GM21737 (cell line): Measurements from ENCODE around the gene ACSM4.
"Not testable (repeated sequence)": the region's sequence is repeated elsewhere in the genome, so short reads cannot be mapped to it uniquely, and the experiment has no call there.

ENCODE experiments used
- ATAC-seq: cut with Tn5 transposase; IDR thresholded peaks from one replicate; pipeline ENCODE4 v1.9.1; 2021; ENCODE audit warnings: mild to moderate bottlenecking, moderate library complexity; ENCODE audit not compliant: unreplicated experiment

ACSM4 gene

GRCh38 chr12:7303772-7304171 lies at the start of gene ACSM4:
Gene ACSM4 (plus strand): TSS chr12:7304072. CDS start chr12:7304332, 260 bp downstream.
- no peak for ATAC-seq

- ATAC-seq: no peak
Observed at GRCh38 chr12:7259060-7259459, 44.8 kb upstream of the ACSM4 start.

DNA sequence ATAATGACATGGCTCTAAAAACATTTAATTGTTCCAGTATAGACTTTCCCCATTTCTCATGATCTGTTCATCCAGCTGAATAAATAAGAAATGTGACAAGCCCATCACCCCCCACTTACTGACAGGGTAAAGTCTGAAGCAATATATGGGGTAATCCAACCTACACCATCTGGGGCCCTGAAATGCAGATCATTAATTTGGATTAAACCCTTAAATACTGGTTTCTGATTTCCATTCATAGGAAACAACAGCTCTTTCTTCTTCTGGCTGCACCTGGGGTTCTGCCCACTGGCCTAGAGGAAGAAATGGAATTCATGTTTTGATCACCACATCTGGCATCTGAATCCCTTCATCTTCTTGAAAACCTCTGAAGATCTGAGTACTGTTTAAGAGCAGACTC lies 39.3 kb upstream of the ACSM4 start:
- no peak for ATAC-seq

GRCh38 chr12:7265251-7265650 lies 38.6 kb upstream of the ACSM4 start:
- ATAC-seq: no peak

- ATAC-seq: no peak
Observed at GRCh38 chr12:7269273-7269672, 34.6 kb upstream of the ACSM4 start.

DNA sequence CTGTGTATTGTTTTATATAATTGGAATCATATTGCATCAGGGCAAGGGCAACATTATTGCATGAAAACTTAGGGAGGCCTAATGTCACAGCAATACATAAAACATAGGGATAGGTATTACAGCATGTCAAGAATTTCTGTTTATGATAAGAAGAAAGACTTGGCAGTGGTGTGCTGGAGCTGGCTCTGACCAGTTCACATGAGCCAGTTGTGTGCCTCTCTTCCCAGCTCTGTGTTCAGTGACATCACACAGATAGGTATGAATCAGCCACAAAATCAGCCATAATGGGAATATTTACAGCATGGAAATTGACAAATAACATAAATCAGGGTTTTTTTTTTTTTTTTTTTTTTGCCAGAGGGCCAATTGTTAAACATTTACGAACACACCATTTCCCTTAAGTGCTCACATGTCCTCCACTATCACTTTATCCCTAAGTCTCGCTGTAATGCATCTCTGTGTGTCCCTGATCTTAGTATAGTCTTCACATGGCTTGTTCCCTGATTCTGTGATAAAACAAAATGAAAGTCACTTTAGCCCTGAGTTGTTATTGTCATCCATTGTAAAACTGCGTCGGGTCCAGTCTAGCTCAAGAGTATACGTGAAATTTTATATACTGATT lies 31.9 kb upstream of the ACSM4 start:
- ATAC-seq: no peak

GRCh38 chr12:7275482-7275881 lies 28.4 kb upstream of the ACSM4 start:
- not testable (repeated sequence) for ATAC-seq

GRCh38 chr12:7282844-7283243 lies 21.0 kb upstream of the ACSM4 start:
- ATAC-seq: no peak

GRCh38 chr12:7289743-7290142 lies 14.1 kb upstream of the ACSM4 start:
- no peak for ATAC-seq

GRCh38 chr12:7290588-7290987 lies 13.3 kb upstream of the ACSM4 start:
- ATAC-seq: not testable (repeated sequence)

DNA sequence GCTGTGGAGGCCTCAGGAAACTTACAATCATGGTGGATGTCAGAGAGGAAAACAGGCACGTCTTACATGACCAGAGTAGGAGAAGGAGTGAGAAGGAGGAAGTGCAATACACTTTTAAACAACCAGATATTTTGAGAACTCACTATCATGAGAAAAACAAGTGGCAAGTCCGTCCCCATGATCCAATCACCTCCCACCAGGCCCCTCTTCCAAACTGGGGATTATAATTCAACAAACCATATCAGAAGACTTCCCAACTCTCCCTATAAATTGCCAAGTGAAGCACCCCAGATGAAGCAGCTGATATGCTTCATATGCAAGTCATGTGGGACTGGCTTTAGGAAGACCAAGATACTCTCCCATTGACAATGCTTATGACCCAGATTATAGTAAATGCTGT lies 11.6 kb upstream of the ACSM4 start:
- no peak for ATAC-seq

DNA sequence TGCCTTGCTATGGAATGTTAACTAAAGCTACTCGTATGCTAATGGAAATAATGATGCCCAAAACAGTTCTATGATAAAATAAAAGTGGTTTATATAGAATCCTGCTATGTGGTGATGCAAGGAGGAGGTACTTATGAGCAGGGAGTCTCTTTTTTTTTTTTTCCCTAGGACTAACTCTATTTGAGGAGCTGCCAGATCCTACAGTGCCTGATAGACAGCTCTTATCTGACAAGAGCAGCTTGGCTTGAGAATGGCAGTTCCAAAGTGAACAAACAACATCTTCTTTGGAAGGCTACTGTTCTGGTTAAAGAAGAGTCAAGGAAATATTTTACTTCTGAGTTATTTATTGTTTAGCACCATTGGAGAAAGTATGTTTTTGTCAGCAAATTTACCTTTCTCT lies 10.2 kb upstream of the ACSM4 start:
- no peak for ATAC-seq

GRCh38 chr12:7295529-7295928 lies 8.3 kb upstream of the ACSM4 start:
- ATAC-seq: no peak

DNA sequence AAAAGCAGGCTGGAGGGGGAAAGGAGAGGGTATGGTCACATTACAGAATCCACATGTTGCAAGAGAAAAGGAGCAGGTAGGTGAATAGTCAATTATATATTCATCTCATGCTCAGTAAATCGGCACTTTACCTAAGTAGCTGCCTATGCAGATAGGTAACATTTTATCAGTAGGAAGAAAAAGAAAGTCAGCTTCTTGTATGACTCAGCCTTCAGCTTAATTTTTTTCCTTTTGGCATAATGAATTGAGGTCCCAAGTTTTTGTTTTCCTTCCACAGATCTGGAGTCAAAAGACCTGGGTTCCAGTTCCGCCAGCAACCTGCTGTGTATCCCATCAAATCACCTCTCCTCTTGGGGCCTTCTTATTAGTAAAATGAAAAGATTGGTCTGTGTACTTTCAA lies 6.0 kb upstream of the ACSM4 start:
- no peak for ATAC-seq

GRCh38 chr12:7302266-7302986 lies 1.4 kb upstream of the ACSM4 start:
- ATAC-seq: no peak

DNA sequence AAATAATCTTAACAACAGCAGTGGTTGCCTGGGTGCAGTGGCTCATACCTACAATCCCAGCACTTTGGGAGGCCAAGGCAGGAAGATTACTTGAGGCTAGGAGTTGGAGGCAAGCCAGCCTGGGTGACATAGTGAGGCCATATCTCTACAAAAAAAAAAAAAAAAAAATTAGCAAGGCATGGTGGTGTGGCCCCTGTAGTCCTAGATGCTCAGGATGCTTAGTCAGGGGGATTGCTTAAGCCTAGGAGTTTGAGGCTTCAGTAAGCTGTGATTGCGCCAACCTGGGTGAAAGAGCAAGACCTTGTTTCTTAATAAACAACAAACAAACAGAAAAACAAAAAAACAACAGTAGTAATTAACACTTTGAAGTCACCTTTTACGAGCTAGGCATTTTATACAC lies 642 bp upstream of the ACSM4 start:
- ATAC-seq: no peak

- ATAC-seq: no peak
Observed at GRCh38 chr12:7304456-7304855, 584 bp downstream of the ACSM4 start.

DNA sequence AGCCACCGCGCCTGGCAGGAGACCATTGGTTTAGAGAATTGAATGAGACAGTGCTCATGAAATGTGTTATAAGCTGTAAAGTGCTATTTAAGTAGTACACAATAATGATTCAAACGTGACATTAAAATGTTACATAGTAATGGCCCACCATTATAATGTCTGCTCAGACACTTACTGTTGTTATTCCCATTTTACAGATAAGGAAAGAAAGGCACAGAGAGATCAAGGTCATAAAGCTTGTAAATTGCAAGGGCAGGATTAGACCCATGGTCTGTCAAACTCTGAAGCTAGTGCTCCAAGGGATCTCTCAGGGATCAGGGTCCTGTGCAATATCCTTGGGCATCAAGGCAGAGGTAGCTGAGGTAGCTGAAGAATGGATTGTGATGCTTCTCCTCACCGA lies 6.2 kb downstream of the ACSM4 start:
- ATAC-seq: no peak

- ATAC-seq: no peak
Observed at GRCh38 chr12:7319930-7320329, 16.1 kb downstream of the ACSM4 start.

GRCh38 chr12:7321624-7322023 lies 17.8 kb downstream of the ACSM4 start:
- ATAC-seq: no peak

DNA sequence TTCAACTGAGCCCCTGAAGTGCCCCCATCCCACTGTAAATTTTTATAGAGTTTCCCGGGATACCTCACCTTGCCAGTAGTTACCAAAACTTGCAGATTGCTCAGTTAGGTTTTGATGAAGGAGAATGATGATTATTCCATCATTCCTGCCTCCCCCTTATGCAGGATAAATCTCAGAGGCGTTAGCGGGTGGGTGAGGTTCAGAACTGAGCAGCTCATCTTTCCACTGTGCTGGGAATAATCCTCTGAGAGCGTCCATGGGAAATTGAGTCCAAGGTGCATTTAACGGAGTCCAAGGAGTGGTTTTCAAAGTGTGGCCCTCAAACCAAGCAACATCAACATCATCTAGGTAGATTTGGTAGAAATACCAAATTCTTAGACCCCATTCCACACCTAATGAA lies 18.7 kb downstream of the ACSM4 start:
- no peak for ATAC-seq

GRCh38 chr12:7324176-7324575 lies 20.3 kb downstream of the ACSM4 start:
- no peak for ATAC-seq

DNA sequence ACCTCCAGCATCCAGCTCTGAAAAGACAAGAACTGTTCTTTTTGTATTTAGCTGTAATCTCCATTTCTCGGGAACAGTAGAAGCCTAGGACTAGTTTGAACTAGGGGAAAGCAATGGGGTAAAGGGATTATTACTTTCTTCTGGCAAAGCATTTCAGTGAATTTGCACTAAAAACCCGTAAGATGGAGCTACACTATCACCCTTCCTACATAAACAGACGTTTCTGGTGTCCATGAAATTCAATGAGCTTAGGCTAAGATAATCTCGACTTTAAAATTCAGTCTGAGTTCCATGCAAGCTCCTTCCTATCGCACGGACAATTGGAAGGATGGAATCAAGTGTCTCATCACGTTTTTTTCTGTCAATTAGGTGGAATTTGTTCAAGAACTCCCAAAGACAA lies 24.0 kb downstream of the ACSM4 start:
- no peak for ATAC-seq
